Keratinocyte (primary cell): ENCODE data around the gene CCND2.

Experiments
- CTCF ChIP-seq, 3 experiments: IDR thresholded peaks in 1 of 3; conservative IDR thresholded peaks in 1 of 3; optimal IDR thresholded peaks in 1 of 3; 2 replicates in 2 of 3; 3 replicates in 1 of 3; pipeline versions ENCODE3 to v1.5.1; 2011; ENCODE audit warnings: low read length in 3 of 3, mild to moderate bottlenecking in 3 of 3, moderate library complexity in 2 of 3, control low read depth in 1 of 3, inconsistent platforms in 1 of 3; ENCODE audit not compliant: insufficient read depth in 2 of 3; ENCODE audit errors: extremely low read depth in 1 of 3
- EZH2 ChIP-seq: IDR thresholded peaks from one replicate; pipeline ENCODE4 v1.6.1; 2012; ENCODE audit warnings: inconsistent platforms, mild to moderate bottlenecking, low read length, moderate library complexity

DNA sequence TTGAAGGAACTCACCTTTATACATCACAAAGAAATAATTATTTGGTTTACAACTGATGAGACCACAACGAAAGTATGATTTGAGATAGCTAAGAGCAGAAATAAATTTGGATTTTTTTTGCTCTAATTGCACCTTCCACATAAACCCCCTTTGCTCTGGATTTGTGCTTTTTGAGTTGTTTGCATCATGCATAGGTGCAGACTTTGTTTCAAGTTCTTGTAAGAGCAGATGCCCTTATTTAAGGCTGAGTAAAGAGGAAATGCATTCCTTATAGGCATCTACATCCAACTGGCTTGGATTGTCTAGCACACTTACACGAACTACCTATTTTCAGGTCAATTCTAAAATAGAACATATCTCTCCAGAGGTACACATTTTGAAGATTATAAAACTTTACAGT, 6.6 kb upstream of the CCND2 start:
- TF ChIP-seq CTCF (optimal IDR thresholded peaks at IDR 0.05 in 1 of 3, IDR thresholded peaks at IDR 0.05 in 1 of 3, conservative IDR thresholded peaks at IDR 0.05 in 1 of 3; ENCODE audit: extremely low read depth in 1 of 3, insufficient read depth in 2 of 3, low read length in 3 of 3), result no peak
- TF ChIP-seq EZH2, result no peak
